Upper lobe of right lung (tissue), 1 donor: ENCODE results near the gene OR2K2. TPM values are rescaled to one million over a fixed set of nuclear protein-coding genes. Genes with fewer than 3 reads are reported as not detected.
"Not testable (repeated sequence)": the region's sequence is repeated elsewhere in the genome, so short reads cannot be mapped to it uniquely, and the experiment has no call there.

Experiments
- ATAC-seq: fragments of 200-7000 bp; cut with Tn5 transposase; one replicate; pipeline ENCODE4 v1.9.1; 2020; ENCODE audit warnings: mild to moderate bottlenecking, moderate library complexity
- DNase-seq: peaks from one replicate; pipeline ENCODE4 v3.0.0-alpha.2; 2020
- H3K27ac ChIP-seq: fragments of 200-600 bp; one replicate; pipeline ENCODE4 v1.8.0; 2022
- H3K27me3 ChIP-seq: fragments of 200-600 bp; one replicate; pipeline ENCODE4 v1.8.0; 2022; ENCODE audit warnings: mild to moderate bottlenecking
- H3K36me3 ChIP-seq: fragments of 200-600 bp; one replicate; pipeline ENCODE4 v1.8.0; 2022
- H3K4me1 ChIP-seq: fragments of 200-600 bp; one replicate; pipeline ENCODE4 v1.8.0; 2022
- H3K4me3 ChIP-seq: fragments of 200-600 bp; one replicate; pipeline ENCODE4 v1.8.0; 2022; ENCODE audit warnings: mild to moderate bottlenecking
- H3K9me3 ChIP-seq: fragments of 200-600 bp; one replicate; pipeline ENCODE4 v1.8.0; 2022
- CTCF ChIP-seq: fragments of 200-600 bp; IDR thresholded peaks from one replicate; pipeline ENCODE4 v1.8.0; 2022; ENCODE audit warnings: antibody characterized with exemption
- intact Hi-C: fragments of 100-400 bp; cut with DNase I; formaldehyde crosslinking; loops from one replicate; pipeline ENCODE4 v1.11.0; 2022
- total RNA-seq: library from RNA; stranded (reverse); fragmentation: NEBNext Ultra II Directional; extraction: Animal tissue kit (Norgen Biotek cat#: 25700); gene quantifications from one replicate; pipeline ENCODE4 v1.2.1, GENCODE V29; 2021
- donor health status: DM: no; HTN: yes; CAD: no; lungs with severe emphysema.

Gene OR2K2
- total RNA-seq, 1 donor from 2014 or later = not detected

GRCh38 chr9:111297066-111297824 is 32.8 kb downstream of the OR2K2 start:
- intact Hi-C loops = loop anchor here (10.0 kb wide), 1 partner anchor 652 kb away; no protein-coding TSS in a partner anchor
- Histone ChIP-seq H3K27ac (no peak overlapping the region), H3K27me3 (no peaks in the 10 kb centered on the region), H3K4me1 (no peaks in the 10 kb centered on the region), H3K9me3 (no peaks in the 10 kb centered on the region), H3K36me3 (no peaks in the 10 kb centered on the region), H3K4me3 (no peak overlapping the region)
- no peak for TF ChIP-seq CTCF
- DNase-seq (no peak), ATAC-seq (no peak)

DNA sequence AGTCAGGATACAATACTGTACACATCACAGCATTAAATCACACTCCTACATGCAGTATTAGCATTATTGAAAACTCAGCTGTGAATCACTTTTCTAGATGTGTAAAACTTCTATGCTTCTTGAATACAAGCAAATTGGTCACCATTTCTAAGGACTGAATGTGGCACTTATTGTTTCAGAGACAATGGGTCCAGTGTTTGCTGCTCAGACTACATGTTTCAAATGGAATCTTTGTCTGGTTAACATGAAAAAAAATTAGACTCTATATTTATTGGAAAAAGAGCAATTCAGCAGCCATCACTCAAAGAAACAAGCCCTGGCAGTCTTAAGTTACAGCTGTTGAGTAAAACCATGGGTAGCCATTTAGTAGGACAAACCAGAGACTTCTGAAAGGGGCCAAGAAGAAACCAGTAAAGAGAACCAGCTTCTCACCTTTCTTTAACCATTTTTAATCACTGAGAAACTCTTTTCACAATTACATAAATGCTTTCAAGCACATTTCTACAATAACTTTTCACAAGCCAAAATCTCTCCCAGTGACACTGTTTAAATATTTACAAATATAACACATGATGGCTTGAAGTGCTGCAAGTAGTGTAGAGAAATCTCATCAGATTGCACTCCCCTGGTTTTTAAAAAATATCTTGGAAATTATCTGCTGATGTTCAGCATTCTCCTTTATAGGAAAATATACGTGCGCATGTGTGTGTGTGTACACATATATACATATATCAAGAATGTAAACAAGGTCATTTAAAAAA is 35.2 kb downstream of the OR2K2 start:
- Histone ChIP-seq H3K4me3 (no peak overlapping the region), H3K9me3 (no peaks in the 10 kb centered on the region), H3K27ac (no peak overlapping the region), H3K36me3 (no peaks in the 10 kb centered on the region), H3K4me1 (no peaks in the 10 kb centered on the region), H3K27me3 (no peaks in the 10 kb centered on the region)
- ATAC-seq (no peak), DNase-seq (no peak)
- TF ChIP-seq CTCF = no peak
- intact Hi-C loops = loop anchor here (10.0 kb wide), 1 partner anchor 650 kb away; no protein-coding TSS in a partner anchor

DNA sequence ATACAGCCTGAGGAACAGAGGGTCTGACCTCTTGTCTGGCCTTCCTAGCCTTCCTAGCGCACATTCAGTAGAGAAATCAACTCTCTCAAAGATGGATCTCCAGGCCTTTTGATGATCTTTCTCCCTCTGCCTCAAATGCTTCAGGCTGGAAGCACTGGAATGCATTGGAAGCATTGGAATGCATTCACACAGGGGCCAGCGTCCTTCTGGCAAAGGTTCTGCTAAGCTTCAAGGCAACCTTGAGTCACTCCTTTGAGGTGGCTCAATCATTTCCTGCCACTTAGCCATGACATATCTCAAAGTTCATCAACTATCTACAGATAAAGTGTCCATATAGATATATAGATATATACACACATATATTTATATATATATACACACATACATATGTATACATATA is 42.9 kb downstream of the OR2K2 start:
- intact Hi-C loops = no loop called here
- Histone ChIP-seq H3K27me3 (no peaks in the 10 kb centered on the region), H3K27ac (no peak overlapping the region), H3K4me1 (no peaks in the 10 kb centered on the region), H3K9me3 (no peaks in the 10 kb centered on the region), H3K4me3 (no peak overlapping the region), H3K36me3 (no peaks in the 10 kb centered on the region)
- no peak for ATAC-seq
- no peak for DNase-seq
- TF ChIP-seq CTCF = no peak

DNA sequence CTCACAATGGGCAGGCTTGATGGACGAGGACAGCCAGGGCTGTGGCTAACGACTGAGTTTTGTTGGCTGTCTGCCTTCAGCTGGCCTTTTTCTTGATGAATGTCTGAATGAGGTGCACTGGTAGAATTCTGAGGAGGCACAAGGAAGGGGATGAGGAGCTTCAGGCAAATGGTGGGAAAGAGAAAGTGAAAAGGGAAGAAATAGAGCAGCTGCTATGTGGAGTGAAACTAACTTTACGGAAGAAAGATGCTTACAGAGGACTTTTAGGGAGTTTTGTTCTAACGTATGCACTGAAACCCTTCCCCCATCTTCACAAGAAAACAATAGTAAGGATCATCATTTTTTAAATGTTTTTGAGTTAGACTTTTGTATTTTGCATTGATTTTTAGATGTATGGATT is 45.3 kb downstream of the OR2K2 start:
- DNase-seq = no peak
- Histone ChIP-seq H3K4me1 (no peaks in the 10 kb centered on the region), H3K4me3 (no peak overlapping the region), H3K9me3 (no peaks in the 10 kb centered on the region), H3K27me3 (no peaks in the 10 kb centered on the region), H3K27ac (no peak overlapping the region), H3K36me3 (no peaks in the 10 kb centered on the region)
- no peak for TF ChIP-seq CTCF
- intact Hi-C loops = no loop called here
- peak; percentile 23 for ATAC-seq

GRCh38 chr9:111282845-111283244 is 47.2 kb downstream of the OR2K2 start:
- intact Hi-C loops = no loop called here
- ATAC-seq (no peak), DNase-seq (no peak)
- Histone ChIP-seq H3K36me3 (no peaks in the 10 kb centered on the region), H3K27ac (no peak overlapping the region), H3K4me3 (no peak overlapping the region), H3K4me1 (no peaks in the 10 kb centered on the region), H3K9me3 (no peaks in the 10 kb centered on the region), H3K27me3 (no peaks in the 10 kb centered on the region)
- TF ChIP-seq CTCF = no peak

GRCh38 chr9:111280795-111281194 is 49.2 kb downstream of the OR2K2 start:
- H3K36me3 ChIP-seq, H3K9me3 ChIP-seq, H3K4me3 ChIP-seq, intact Hi-C loops, ATAC-seq, H3K27me3 ChIP-seq, H3K4me1 ChIP-seq, H3K27ac ChIP-seq, DNase-seq: not testable (repeated sequence)
